HL-60 (cell line): ENCODE data around the gene TFCP2.

Experiments
- POLR2AphosphoS5 ChIP-seq: IDR thresholded peaks from 2 replicates; pipeline ENCODE4 v1.6.1; 2012; ENCODE audit warnings: low read depth
- TF ChIP-seq, protein P1 (sequence below): IDR thresholded peaks from one replicate; pipeline ENCODE4 v1.5.1; 2011; ENCODE audit warnings: low read length, control low read depth, inconsistent platforms; ENCODE audit not compliant: insufficient read depth

- TF ChIP-seq, protein P1, sequence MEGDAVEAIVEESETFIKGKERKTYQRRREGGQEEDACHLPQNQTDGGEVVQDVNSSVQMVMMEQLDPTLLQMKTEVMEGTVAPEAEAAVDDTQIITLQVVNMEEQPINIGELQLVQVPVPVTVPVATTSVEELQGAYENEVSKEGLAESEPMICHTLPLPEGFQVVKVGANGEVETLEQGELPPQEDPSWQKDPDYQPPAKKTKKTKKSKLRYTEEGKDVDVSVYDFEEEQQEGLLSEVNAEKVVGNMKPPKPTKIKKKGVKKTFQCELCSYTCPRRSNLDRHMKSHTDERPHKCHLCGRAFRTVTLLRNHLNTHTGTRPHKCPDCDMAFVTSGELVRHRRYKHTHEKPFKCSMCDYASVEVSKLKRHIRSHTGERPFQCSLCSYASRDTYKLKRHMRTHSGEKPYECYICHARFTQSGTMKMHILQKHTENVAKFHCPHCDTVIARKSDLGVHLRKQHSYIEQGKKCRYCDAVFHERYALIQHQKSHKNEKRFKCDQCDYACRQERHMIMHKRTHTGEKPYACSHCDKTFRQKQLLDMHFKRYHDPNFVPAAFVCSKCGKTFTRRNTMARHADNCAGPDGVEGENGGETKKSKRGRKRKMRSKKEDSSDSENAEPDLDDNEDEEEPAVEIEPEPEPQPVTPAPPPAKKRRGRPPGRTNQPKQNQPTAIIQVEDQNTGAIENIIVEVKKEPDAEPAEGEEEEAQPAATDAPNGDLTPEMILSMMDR: no peak
- TF ChIP-seq POLR2AphosphoS5: no peak
These were observed 95.0 kb downstream of the TFCP2 start for GRCh38 chr12:51077930-51078329.
